A673 (cell line): ENCODE measurements around the gene CPM. TPM values are rescaled to one million over a fixed set of nuclear protein-coding genes. Genes with fewer than 3 reads are reported as not detected.

ENCODE experiments used
- BruUV-seq: library from RNA; stranded (reverse); fragments of 400-500 nt; replicated peaks from 2 replicates; lab custom pipeline; 2021; lab: Mats Ljungman, UMichigan
- CTCF ChIA-PET: fragments of 300-600 bp; sonication (Branson Sonifier 250); formaldehyde crosslinking; loops from one replicate; lab custom pipeline; 2022; ENCODE audit warnings: antibody characterized with exemption; lab: Charles Lee
- POLR2A ChIA-PET: fragments of 300-600 bp; sonication (Branson Sonifier 250); formaldehyde crosslinking; loops from one replicate; lab custom pipeline; 2022; ENCODE audit warnings: antibody characterized with exemption; ENCODE audit not compliant: low non-redundant PET; lab: Charles Lee
- DNase-seq: peaks from one replicate; pipeline ENCODE4 v3.0.0-alpha.2; 2015; ENCODE audit warnings: low spot score
- H3K27ac ChIP-seq: fragments of 200-600 bp; sonication (generic); 2 replicates; pipeline ENCODE4 v1.5.1; 2016; ENCODE audit warnings: mixed run types, low read depth, mild to moderate bottlenecking, mixed read lengths, antibody characterized with exemption, low read length; ENCODE audit not compliant: poor library complexity, severe bottlenecking
- H3K27me3 ChIP-seq: fragments of 200-600 bp; sonication (generic); replicated peaks from 2 replicates; pipeline ENCODE4 v1.6.1; 2017; ENCODE audit warnings: mixed run types, low read depth, mild to moderate bottlenecking, mixed read lengths, antibody characterized with exemption, low read length; ENCODE audit not compliant: insufficient read depth, poor library complexity
- H3K36me3 ChIP-seq: fragments of 200-600 bp; sonication (generic); 2 replicates; pipeline ENCODE4 v1.6.1; 2016; ENCODE audit warnings: mixed run types, mild to moderate bottlenecking, mixed read lengths, antibody characterized with exemption, low read length; ENCODE audit not compliant: insufficient read depth, poor library complexity, severe bottlenecking
- H3K4me1 ChIP-seq: fragments of 200-600 bp; sonication (generic); 2 replicates; pipeline ENCODE4 v1.6.1; 2017; ENCODE audit warnings: mixed run types, mild to moderate bottlenecking, mixed read lengths, antibody characterized with exemption, low read length; ENCODE audit not compliant: insufficient read depth, poor library complexity, severe bottlenecking
- H3K4me3 ChIP-seq: fragments of 200-600 bp; sonication (generic); 2 replicates; pipeline ENCODE4 v1.5.1; 2016; ENCODE audit warnings: low read depth, mixed run types, mild to moderate bottlenecking, mixed read lengths, low read length; ENCODE audit not compliant: poor library complexity, severe bottlenecking
- H3K9me3 ChIP-seq: fragments of 200-600 bp; sonication (generic); 2 replicates; pipeline ENCODE4 v1.6.1; 2016; ENCODE audit warnings: mixed run types, low read depth, mild to moderate bottlenecking, mixed read lengths, antibody characterized with exemption, low read length; ENCODE audit not compliant: poor library complexity, severe bottlenecking
- EZH2 ChIP-seq: fragments of 200-600 bp; sonication (generic); IDR thresholded peaks from 2 replicates; pipeline ENCODE4 v1.6.1; 2017; ENCODE audit warnings: borderline replicate concordance, low read depth, mild to moderate bottlenecking, mixed read lengths, antibody characterized with exemption, low read length; ENCODE audit not compliant: poor library complexity, severe bottlenecking
- intact Hi-C: fragments of 100-400 bp; cut with micrococcal nuclease; formaldehyde crosslinking; loops from one replicate; pipeline ENCODE4 v1.10.0; 2022; ENCODE audit not compliant: unreplicated experiment
- total RNA-seq: library from RNA; stranded (reverse); gene quantifications from 2 replicates; pipeline ENCODE4 v1.2.3, GENCODE V29; 2021
- TF ChIP-seq, protein P1 (sequence below): fragments of 300-800, 200-600 bp; sonication (generic); conservative IDR thresholded peaks from 2 replicates; pipeline ENCODE4 v1.5.1; 2017; ENCODE audit warnings: low read depth, mild to moderate bottlenecking, antibody characterized with exemption, low read length, moderate library complexity, mixed read lengths

Gene CPM
- total RNA-seq, 1 experiment from 2014 or later, result 0.84 TPM

DNA sequence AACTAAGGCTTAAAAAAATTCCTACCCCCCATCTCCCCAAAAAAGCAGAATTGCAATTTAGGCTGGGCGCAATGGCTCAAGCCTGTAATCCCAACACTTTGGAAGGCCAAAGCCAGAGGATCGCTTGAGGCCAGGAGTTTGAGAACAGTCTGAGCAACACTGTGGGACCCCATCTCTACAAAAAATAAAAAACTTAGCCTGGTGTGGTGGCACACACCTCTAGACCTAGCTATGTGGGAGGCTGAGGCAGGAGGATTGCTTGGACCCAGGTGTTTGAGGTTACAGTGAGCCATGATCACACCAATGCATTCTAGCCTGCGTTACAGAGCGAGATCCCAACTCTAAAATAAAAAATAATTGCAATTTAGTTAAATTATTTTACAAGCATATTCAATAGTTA lies 54.1 kb downstream of the CPM start:
- H3K4me1 ChIP-seq, result peaks cover 6% of the 10 kb centered on the region
- H3K27ac ChIP-seq, result no peak overlapping the region
- ChIA-PET CTCF (no interaction called here), POLR2A (interaction anchor here (0.6 kb wide), 1 partner anchor 112 kb away, joined by 4 read pairs; no protein-coding TSS in a partner anchor)
- no TSS peak for BruUV-seq
- H3K27me3 ChIP-seq, result no peaks in the 10 kb centered on the region
- TF ChIP-seq EZH2, result no peak
- TF ChIP-seq, protein P1, sequence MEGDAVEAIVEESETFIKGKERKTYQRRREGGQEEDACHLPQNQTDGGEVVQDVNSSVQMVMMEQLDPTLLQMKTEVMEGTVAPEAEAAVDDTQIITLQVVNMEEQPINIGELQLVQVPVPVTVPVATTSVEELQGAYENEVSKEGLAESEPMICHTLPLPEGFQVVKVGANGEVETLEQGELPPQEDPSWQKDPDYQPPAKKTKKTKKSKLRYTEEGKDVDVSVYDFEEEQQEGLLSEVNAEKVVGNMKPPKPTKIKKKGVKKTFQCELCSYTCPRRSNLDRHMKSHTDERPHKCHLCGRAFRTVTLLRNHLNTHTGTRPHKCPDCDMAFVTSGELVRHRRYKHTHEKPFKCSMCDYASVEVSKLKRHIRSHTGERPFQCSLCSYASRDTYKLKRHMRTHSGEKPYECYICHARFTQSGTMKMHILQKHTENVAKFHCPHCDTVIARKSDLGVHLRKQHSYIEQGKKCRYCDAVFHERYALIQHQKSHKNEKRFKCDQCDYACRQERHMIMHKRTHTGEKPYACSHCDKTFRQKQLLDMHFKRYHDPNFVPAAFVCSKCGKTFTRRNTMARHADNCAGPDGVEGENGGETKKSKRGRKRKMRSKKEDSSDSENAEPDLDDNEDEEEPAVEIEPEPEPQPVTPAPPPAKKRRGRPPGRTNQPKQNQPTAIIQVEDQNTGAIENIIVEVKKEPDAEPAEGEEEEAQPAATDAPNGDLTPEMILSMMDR, result no peak
- intact Hi-C loops, result no loop called here
- no peaks in the 10 kb centered on the region for H3K36me3 ChIP-seq
- H3K4me3 ChIP-seq, result no peak overlapping the region
- no peak for DNase-seq
- H3K9me3 ChIP-seq, result peaks cover 6% of the 10 kb centered on the region

DNA sequence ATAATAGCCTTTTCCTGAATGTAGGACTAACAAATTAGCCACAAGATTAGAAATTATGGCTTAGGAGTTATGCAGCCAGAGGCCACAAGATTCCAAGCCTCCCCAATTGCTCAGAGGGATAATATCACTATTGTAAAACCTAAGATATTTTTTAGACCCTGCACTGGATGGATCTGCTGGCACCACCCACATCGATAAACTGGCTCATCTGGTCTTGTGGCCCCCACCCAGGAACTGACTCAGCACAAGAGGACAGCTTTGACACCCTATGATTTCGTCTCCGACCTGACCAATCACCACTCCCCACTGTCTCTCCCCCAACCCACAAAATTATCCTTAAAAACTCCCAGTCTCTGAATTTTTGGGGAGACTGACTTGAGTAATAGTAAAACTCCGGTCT lies 54.7 kb downstream of the CPM start:
- no peak overlapping the region for H3K4me3 ChIP-seq
- H3K36me3 ChIP-seq, result no peaks in the 10 kb centered on the region
- intact Hi-C loops, result no loop called here

DNA sequence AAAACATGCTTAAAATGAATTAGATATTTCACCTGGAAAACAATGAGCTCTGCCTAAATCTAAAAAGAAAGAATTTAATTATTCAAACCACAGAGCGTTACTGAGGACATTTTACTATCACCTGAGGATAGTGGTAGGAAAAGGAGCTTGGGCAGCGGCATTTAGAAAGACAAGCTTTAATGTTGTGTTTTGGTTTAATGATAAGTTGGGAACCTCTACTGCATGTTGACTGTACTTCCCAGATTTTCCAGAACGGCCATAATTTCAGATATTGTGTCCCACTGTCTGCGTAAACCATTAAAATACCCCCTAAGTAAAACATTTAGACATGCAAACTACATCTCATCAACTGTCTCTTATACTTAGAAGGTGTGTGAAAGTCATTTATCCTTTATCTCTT lies 55.4 kb downstream of the CPM start:
- CTCF ChIA-PET, result no interaction called here
- BruUV-seq, result no TSS peak
- no peaks in the 10 kb centered on the region for H3K27me3 ChIP-seq

More for the DNA sequence above, 54.7 kb downstream of the CPM start:
- CTCF ChIA-PET, result no interaction called here
- no TSS peak for BruUV-seq
- no peaks in the 10 kb centered on the region for H3K27me3 ChIP-seq
- H3K4me1 ChIP-seq, result peaks cover 6% of the 10 kb centered on the region
- peaks cover 6% of the 10 kb centered on the region for H3K9me3 ChIP-seq
- POLR2A ChIA-PET, result no interaction called here
- DNase-seq, result no peak
- H3K27ac ChIP-seq, result no peak overlapping the region
- TF ChIP-seq, protein P1, result no peak
- no peak for TF ChIP-seq EZH2

More for the DNA sequence above, 55.4 kb downstream of the CPM start:
- H3K9me3 ChIP-seq, result peaks cover 6% of the 10 kb centered on the region
- H3K4me1 ChIP-seq, result peaks cover 6% of the 10 kb centered on the region
- intact Hi-C loops, result no loop called here
- no peaks in the 10 kb centered on the region for H3K36me3 ChIP-seq
- no peak overlapping the region for H3K4me3 ChIP-seq
- no peak overlapping the region for H3K27ac ChIP-seq
- TF ChIP-seq, protein P1, result no peak
- TF ChIP-seq EZH2, result no peak
- POLR2A ChIA-PET, result no interaction called here
- DNase-seq, result no peak
